ENCODE data around the gene G0S2. TPM values are rescaled to one million over a fixed set of nuclear protein-coding genes. Genes with fewer than 3 reads are reported as not detected.

The G0S2 gene
- total and polyA plus RNA-seq, 8 donors, result 10.6 to 89.1 (median 36.7) TPM

DNA sequence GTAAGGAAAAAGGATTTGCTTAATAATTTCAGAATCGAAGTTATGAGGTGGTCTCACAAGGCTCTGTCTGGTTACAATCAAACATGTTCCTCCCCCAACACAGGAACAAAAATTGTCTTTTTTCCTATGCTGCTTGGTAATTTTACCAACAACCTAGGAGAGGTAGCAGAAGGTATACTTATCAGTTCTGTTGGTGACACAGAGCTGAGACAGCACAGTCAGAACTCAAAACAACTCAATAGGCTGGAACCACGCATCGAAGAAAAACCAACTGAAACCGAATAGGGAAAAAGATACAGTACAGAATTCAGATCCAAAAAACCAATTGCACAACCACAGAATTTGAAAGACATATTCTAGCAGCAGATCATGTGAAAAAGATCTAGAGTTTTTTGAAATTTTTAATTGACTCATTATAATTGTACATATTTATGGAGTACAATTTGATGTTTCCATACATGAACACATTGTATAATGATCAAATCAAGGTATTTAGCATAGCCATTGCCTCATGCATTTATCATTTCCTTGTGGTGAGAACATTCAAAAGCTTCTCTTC, 3.8 kb downstream of the G0S2 start:
- ATAC-seq, result no peak
- no peak for DNase-seq
- TF ChIP-seq, protein P1, sequence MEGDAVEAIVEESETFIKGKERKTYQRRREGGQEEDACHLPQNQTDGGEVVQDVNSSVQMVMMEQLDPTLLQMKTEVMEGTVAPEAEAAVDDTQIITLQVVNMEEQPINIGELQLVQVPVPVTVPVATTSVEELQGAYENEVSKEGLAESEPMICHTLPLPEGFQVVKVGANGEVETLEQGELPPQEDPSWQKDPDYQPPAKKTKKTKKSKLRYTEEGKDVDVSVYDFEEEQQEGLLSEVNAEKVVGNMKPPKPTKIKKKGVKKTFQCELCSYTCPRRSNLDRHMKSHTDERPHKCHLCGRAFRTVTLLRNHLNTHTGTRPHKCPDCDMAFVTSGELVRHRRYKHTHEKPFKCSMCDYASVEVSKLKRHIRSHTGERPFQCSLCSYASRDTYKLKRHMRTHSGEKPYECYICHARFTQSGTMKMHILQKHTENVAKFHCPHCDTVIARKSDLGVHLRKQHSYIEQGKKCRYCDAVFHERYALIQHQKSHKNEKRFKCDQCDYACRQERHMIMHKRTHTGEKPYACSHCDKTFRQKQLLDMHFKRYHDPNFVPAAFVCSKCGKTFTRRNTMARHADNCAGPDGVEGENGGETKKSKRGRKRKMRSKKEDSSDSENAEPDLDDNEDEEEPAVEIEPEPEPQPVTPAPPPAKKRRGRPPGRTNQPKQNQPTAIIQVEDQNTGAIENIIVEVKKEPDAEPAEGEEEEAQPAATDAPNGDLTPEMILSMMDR (IDR thresholded peaks at IDR 0.05), result no peak
- intact Hi-C loops (cut with DNase I), result no loop called here
- H3K36me3 ChIP-seq, result no peaks in the 10 kb centered on the region
- no peak overlapping the region for H3K4me3 ChIP-seq
- peaks cover 4 to 83% of the 10 kb centered on the region in 2 donors for H3K27me3 ChIP-seq
- H3K27ac ChIP-seq, result no peak overlapping the region
- no peaks in the 10 kb centered on the region for H3K9me3 ChIP-seq
- H3K4me1 ChIP-seq, result peaks cover 13 to 33% of the 10 kb centered on the region in 2 donors

DNA sequence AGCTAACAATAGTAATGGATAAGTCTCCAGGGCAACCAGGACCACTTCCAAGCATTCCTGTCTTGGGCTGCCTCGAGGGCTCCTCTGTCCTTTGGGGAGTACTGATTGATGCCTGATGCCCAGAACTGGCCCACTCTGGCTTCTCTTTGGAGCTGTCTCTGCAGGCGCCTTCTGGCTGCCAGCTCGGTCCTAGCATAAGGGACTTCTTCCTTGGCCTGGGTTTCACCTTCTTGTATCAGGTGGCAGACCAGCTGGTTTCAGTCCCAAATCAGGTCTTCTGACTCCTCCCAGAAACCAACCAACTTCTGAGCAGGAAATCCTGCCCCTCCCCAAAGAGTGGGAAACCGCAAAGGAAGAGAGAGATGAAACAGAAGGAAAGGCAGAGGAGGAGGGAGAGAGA, 10.6 kb downstream of the G0S2 start:
- H3K27ac ChIP-seq, result no peak overlapping the region
- H3K4me3 ChIP-seq, result no peak overlapping the region
- no peaks in the 10 kb centered on the region for H3K36me3 ChIP-seq
- H3K9me3 ChIP-seq, result no peaks in the 10 kb centered on the region
- peaks cover 0 to 39% of the 10 kb centered on the region in 2 donors for H3K27me3 ChIP-seq
- no peak for ATAC-seq
- DNase-seq, result no peak
- TF ChIP-seq, protein P1 (IDR thresholded peaks at IDR 0.05), result no peak
- peaks cover 4 to 23% of the 10 kb centered on the region in 2 donors for H3K4me1 ChIP-seq
- intact Hi-C loops (cut with DNase I), result loop anchor here in 1 of 2 donors (10.0 kb wide), 1 partner anchor 111 kb away; no protein-coding TSS in a partner anchor

DNA sequence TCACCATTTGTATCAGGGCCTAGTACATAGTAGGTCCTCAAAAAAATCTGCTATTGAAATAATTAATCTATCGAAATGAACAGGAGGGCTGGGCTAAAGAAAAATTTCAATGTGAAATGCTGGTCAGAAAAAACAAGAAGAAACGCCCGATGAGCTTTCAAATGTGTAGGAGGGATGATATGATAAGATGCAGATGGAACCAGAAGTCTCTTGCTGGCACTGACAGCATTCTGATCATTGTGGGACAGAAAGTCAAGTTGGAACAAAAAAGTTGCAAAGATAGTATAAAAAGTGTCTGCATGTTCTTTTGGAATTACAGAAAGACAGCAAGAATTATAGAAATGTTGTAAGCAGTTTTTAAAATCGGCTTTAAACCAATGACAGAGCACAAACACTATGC, 11.1 kb downstream of the G0S2 start:
- no peak overlapping the region for H3K27ac ChIP-seq
- no peak overlapping the region for H3K4me3 ChIP-seq
- no peaks in the 10 kb centered on the region for H3K36me3 ChIP-seq
- H3K4me1 ChIP-seq, result peaks cover 5 to 28% of the 10 kb centered on the region in 2 donors
- no peak for ATAC-seq
- peaks cover 0 to 34% of the 10 kb centered on the region in 2 donors for H3K27me3 ChIP-seq
- TF ChIP-seq, protein P1 (IDR thresholded peaks at IDR 0.05), result no peak
- intact Hi-C loops (cut with DNase I), result loop anchor here in 1 of 2 donors (10.0 kb wide), 1 partner anchor 112 kb away; no protein-coding TSS in a partner anchor
- no peaks in the 10 kb centered on the region for H3K9me3 ChIP-seq
- peak in 1 of 4 donors; percentile 48 for DNase-seq

DNA sequence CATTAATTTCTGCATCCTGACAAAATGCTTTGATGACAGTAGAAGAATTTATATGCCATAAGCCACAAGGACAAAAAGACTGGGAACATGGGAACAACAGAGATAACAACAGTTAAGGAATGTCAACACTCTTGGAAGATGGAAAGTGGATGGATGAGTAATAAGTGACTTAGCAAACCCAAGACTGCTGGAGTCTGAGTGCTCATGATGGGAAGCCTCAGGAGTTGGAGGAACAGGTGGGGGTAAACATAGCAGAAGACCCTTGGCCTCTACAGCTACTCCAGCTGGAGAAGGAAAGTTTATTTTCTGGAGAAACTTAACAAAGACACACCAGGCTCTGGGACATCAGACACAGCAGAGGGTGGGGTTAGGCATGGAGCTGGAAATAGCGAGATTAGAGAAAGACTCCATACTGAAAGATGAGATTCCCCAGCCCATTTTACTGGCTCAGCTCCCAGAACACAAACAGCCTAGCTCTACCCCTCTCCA, 13.6 kb downstream of the G0S2 start:
- DNase-seq (no peak), ATAC-seq (peak; percentile 27)
- TF ChIP-seq, protein P1 (IDR thresholded peaks at IDR 0.05), result no peak
- intact Hi-C loops (cut with DNase I), result loop anchor here in 1 of 2 donors (10.0 kb wide), 1 partner anchor 114 kb away; no protein-coding TSS in a partner anchor
- no peaks in the 10 kb centered on the region for H3K36me3 ChIP-seq
- H3K4me1 ChIP-seq, result peaks cover 11 to 43% of the 10 kb centered on the region in 2 donors
- no peaks in the 10 kb centered on the region for H3K9me3 ChIP-seq
- H3K27ac ChIP-seq, result no peak overlapping the region
- H3K4me3 ChIP-seq, result no peak overlapping the region
- peaks cover 0 to 9% of the 10 kb centered on the region in 2 donors for H3K27me3 ChIP-seq

DNA sequence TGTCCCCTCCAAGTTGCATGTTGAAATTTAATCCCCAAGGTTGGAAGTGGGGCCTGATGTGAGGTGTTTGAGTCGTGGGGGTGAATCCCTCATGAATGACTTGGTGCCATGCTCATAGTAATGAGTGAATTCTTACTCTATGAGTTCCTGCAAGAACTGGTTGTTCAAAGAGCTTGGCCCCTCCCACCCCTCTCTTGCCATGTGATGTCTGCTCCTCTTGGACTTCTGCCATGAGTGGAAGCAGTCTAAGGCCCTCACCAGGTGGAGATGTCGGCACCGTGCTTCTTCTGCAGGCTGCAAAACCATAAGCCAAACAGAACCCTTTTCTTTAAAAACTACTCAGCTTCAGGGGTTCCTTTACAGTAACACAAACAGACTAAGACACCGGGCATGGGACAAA, 14.3 kb downstream of the G0S2 start:
- Histone ChIP-seq H3K27ac (no peak overlapping the region), H3K36me3 (no peaks in the 10 kb centered on the region), H3K4me1 (peaks cover 11 to 43% of the 10 kb centered on the region in 2 donors), H3K9me3 (no peaks in the 10 kb centered on the region), H3K27me3 (peaks cover 0 to 2% of the 10 kb centered on the region in 2 donors), H3K4me3 (no peak overlapping the region)
- TF ChIP-seq, protein P1 (IDR thresholded peaks at IDR 0.05), result no peak
- DNase-seq (no peak), ATAC-seq (peak; percentile 12)
- intact Hi-C loops (cut with DNase I), result loop anchor here in 1 of 2 donors (10.0 kb wide), 1 partner anchor 115 kb away; no protein-coding TSS in a partner anchor
